GM19395 (cell line): ENCODE data around the gene MCC.

ENCODE experiments used
- ATAC-seq: cut with Tn5 transposase; IDR thresholded peaks from one replicate; pipeline ENCODE4 v1.9.1; 2021; ENCODE audit warnings: mild to moderate bottlenecking, moderate library complexity; ENCODE audit not compliant: unreplicated experiment

Gene MCC

GRCh38 chr5:113276001-113276400, 212.3 kb downstream of the MCC start:
- ATAC-seq, result no peak

GRCh38 chr5:113274836-113275414, 213.3 kb downstream of the MCC start:
- ATAC-seq, result no peak

DNA sequence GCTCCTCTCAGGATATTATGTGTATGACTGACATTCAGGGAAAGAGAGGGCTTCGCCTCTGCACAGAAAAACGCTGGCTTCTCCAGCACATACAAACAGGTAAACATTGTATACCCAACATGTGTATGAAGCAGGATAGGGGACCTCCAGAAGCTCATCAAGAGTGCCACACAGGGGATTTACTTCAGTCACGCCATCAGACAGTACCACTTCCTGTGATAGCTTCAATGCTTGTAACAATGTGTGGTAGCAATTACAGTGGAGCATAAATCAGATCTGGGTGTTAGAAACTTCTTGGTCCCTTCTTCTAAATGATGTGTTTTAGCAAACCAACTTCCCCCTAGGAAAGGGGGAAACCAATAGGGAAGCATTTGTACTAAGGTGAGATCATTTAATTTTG, 214.3 kb downstream of the MCC start:
- ATAC-seq, result peak; percentile 57

DNA sequence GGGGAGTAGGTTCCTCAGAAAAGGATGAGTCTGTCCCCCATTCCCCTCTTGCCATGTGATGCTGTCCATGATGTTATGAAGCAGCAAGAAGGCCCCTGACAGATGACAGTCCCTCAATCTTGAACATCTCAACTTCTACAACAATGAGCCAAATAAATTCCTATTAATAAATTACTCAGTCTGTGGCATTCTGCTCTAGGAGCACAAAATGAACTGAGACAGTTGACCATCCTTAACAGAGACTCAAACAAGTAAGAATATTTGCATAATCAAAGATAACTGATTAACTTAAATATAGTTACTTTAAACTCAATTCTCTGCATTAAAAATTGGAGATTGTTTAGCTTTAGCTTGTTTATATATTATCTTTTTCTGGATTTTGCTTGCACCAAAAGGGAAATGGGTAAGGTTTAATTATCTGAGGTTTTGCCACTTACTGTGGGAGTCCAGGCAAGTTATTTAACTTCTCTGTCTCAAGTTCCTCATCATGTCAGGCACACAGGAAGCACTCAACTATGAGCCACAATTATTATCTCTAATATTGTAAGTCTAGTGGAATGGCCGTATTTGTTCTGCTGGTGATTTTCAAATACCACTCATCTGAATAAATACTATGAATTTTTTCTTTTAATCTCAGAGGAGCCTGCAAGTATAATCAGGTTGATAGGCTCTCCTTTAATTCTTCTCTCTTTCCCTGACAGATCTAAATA, 216.4 kb downstream of the MCC start:
- no peak for ATAC-seq

DNA sequence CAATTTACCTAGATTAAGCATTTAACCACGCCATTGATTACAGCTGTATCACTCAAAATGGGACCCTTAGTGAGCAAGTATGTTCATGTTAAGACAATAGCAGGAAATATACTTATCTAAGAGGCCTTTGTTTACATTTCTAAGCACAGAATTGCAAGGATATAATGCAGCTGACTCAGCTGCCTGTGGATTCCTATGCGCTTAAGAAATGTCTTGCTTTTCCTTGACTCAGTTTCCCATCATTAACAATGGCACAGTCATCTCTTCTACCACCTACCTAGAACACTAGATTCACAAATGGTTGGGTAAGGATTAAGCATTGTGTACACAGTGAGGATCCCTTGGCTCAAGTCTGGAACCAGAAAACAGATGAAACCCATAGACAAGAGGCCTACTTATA, 217.2 kb downstream of the MCC start:
- no peak for ATAC-seq

DNA sequence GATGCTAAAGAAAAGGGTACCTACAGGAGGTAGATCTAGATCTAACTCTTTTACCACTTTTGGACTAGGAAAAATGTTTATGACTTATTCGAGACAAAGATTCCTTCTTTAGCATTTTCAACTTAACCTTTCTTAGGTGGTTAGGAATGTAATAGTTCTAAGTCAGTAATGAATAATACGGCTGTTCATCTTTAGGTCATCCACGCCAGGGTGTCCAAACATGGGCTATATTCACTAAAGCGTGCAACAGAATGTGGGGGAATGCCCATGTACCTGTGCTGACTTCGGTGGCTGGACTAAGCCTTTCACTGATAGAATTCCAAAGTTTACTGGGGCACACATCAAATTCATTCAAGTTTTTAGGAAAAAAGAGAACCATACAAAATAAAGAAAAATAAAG, 218.2 kb downstream of the MCC start:
- no peak for ATAC-seq

DNA sequence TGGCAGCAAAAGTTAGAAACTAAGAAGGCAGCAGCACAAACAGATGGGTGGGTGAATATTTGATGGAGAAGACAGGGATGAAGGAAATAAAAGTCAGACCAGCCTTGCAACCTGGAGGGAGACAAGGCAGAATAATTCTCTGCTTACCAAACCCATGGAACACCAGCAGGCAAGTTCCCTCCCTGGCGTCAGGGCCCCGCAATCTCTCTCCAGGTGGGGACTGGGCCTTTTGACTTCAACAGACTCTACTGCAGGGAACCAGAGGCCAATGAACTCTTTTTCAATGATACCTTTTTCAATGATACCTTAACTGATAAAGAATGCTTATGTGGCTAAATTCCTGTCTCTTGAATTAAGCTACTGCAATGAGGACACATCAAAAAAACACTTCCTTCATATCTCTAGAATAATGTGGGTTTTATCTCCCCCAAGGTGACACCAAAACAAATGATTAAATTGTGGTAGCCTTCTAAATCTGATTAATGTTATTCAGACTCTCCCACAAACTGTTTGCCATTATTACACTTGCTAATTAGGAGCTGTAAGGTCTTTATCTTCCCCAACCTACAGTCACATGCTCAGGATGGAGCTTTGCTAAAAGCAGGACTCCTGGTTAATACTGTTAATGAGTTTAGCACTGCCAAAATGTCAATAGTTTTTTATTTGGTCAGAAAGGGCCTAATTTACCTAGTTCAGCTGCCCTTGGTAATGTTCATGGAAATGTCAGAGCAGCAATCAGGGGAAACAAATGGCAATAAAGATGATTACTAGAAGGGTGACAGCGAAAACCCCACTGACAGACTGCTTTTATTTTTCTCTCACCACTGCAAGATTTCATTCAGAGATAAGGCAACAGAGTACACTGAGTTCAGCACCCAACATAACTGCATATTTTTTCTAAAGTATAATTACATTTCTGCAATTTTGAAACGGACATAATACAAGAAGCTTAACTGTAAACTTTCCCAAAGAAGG, 218.9 kb downstream of the MCC start:
- ATAC-seq, result no peak

DNA sequence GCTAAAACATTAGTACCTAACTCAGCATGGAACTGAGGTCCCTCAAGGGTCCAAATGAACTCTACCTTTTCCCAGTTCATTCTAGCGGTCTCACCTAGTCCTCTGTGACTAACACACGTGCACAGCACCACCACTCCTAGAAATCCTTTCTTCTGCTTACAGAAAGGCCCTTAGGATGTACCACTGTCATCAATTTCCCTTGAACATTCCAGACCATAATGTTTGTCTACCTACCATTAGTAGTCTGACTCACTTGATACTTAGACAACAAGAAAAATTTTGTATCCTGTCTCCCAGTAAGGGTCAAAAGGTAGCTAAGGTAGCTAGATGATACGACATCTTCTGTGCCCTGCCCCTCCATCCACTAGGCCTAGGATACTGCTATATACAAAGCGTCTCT, 220.0 kb downstream of the MCC start:
- ATAC-seq, result no peak

DNA sequence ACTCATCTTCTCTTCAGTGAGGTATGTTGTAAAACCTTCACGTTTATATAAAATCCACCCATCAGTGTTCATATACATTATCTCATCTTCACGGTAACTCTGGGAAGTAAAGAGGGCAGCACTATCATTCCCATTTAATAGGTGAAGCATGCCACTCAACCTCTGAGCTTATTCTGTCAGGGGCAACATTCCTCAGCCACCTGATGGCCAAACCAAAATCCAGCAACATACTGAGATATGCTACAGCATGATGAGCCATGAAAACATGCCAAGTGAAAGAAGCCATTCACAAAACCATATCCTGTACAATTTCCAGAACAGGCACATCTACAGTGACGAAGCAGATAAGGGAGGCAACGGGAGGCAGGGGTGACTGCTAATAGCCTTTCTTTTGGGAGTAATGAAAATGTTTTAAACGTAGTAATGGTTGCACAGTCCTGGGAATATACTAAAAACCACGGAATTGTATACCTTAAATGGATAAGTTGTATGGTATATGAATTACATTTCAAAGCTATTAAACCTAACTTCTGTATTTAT, 220.8 kb downstream of the MCC start:
- ATAC-seq, result no peak

GRCh38 chr5:113266913-113267227, 221.4 kb downstream of the MCC start:
- no peak for ATAC-seq

GRCh38 chr5:113266227-113266912, 221.9 kb downstream of the MCC start:
- no peak for ATAC-seq

DNA sequence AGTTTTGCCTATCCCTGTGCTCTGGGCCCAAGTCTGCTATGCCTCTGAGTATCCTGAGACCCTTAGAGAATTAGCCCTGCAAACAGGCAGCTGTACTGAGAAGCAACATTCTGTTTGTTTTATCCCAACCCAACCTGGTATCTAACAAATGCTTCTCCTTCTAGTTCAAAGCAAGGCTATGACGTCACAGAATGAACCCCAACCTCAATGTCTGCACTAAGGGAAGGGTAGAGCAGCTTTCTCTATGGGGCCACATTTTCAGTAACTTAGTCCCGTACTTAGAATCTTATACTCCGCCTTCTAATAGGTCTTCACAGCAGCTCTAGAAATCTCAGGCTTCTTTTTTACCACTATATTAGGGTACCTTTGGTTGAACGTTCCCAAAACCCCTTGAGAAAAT, 223.1 kb downstream of the MCC start:
- ATAC-seq, result no peak

DNA sequence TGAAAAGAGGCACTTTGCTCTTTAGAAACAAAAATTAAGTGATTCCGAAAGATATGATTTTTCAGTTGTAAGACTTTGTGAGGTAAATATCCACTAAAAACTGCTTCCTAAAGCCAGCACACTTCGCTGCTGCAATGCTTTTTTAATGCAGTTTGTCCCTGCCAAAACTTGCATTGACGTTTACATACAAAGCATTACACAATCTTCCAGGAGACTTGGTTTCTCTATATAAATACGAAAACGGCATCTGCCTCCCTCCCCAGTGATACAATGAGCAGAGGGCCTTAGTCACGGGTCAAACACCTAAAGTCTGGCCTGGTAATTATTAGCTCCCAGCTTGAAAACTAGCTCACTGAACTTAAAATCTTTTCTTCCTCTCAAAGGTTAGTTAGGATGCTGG, 224.2 kb downstream of the MCC start:
- no peak for ATAC-seq

DNA sequence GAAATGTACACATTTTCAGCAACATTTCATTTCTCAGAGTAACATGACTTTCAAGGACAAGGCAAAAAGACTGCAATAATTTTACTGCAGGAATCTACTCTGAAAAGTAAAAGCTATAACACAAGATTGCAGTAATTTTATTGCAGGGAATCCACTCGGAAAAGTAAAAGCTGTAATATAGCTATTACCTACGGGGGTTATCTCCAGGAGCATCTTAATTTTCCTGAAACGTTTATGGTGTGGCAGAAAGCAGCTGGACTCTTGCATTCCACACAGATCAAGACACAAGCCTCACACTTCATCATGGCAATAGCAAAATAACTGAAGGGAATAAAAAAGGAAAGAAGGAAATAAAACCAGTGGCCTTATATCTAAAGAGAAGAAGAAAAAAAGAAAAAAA, 224.7 kb downstream of the MCC start:
- ATAC-seq, result no peak

DNA sequence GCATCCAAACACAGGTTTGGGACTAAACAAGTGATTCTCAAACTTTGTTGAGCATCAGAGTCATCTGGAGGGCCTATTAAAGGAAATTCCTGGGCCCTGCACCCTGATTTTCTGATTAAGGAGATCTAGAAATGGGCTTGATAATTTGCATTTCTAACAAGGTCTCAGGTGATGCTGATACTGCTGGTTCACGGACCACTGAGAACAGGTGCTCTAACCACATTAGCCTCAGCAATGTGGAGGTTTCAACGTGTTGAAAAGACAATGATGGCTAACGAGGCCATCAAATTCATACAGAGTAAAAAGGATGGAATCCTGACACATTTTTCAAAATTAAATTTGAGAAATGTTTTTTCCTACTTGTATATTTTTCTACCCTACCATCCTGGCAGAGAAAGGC, 225.6 kb downstream of the MCC start:
- no peak for ATAC-seq

DNA sequence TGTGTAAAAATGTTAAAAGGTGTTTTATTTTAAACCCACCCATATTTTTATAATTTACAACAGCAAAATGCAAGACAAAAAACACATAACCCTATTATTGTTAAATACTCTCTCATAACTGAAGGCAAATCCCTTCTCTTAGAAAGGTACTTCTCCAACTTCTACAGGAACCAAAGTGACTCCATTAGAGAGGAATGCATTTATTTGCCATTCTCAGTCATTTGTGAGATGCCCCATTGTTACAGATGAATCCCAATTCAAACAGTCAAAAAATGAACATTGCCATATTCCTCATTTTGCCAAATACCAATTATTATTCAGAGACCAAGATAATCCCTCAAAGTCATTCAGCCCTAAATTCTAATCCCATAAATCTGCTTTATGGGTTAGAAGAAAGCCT, 229.2 kb downstream of the MCC start:
- ATAC-seq, result no peak

GRCh38 chr5:113257545-113257944, 230.7 kb downstream of the MCC start:
- no peak for ATAC-seq

DNA sequence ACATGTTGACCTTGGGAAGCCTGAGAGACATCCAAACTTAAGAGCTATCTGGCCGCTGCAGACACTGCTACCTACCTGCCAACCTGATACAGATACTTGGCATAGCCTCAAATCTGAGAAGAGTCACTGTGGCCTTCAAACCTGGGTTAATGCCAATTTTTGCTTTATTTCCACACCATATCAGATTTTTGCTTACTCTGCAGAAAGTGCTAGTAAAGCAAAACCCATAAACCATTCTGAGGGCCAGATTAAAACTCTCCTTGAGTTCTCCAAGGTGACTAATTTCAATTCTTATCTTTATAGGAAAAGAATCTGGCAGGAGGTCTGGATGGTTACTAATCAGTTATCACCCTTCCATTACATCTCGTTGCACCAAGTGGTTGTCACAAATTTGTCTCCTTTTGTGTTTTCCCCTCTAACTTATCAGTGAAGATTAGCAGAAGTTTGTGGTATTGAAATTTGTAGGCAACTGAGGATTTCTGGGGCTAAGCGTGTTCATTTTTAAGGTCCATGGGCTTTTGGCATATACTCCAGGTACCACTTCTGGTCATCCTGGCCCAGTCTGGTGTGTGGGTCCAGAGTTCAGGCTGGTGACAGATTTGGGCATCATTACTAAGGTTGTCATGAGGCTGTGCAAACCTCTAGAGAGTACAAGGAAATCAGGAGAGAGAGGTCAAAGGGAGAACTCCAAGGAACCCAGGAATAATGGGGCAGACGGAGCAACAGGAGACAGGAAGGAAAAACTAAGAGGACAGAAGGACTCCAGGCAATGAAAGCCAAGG, 231.4 kb downstream of the MCC start:
- ATAC-seq, result no peak

GRCh38 chr5:113255579-113256386, 232.5 kb downstream of the MCC start:
- ATAC-seq, result no peak

GRCh38 chr5:113255105-113255504, 233.1 kb downstream of the MCC start:
- ATAC-seq, result no peak
